Activated effector memory CD4-positive, alpha-beta T cell treated with anti-CD3 and anti-CD28 coated beads, Interleukin-2, amount 50 U/mL, for 16 hours (primary cell): Measurements from ENCODE around the gene CUX1.
A peak's percentile ranks its signal among the peaks of the same experiment; 100 is the strongest.
"Not testable (repeated sequence)": the region's sequence is repeated elsewhere in the genome, so short reads cannot be mapped to it uniquely, and the experiment has no call there.

Experiments used
- DNase-seq: peaks from one replicate; pipeline ENCODE4 v3.0.0-alpha.2; 2020

Gene CUX1

GRCh38 chr7:101870361-101871062 is 53.1 kb downstream of the CUX1 start:
- no peak for DNase-seq

GRCh38 chr7:101871351-101871750 is 53.9 kb downstream of the CUX1 start:
- peak; percentile 54 for DNase-seq

- no peak for DNase-seq
Observed at GRCh38 chr7:101874028-101874427, 56.6 kb downstream of the CUX1 start.

GRCh38 chr7:101875283-101875846 is 57.9 kb downstream of the CUX1 start:
- no peak for DNase-seq

GRCh38 chr7:101877882-101878591 is 60.6 kb downstream of the CUX1 start:
- DNase-seq: no peak

- DNase-seq: no peak
Observed at GRCh38 chr7:101878938-101879337, 61.5 kb downstream of the CUX1 start.

GRCh38 chr7:101879565-101879964 is 62.1 kb downstream of the CUX1 start:
- DNase-seq: no peak

- DNase-seq: no peak
Observed at GRCh38 chr7:101880282-101881054, 63.0 kb downstream of the CUX1 start.

- no peak for DNase-seq
Observed at GRCh38 chr7:101882005-101882421, 64.6 kb downstream of the CUX1 start.

- no peak for DNase-seq
Observed at GRCh38 chr7:101882595-101883564, 65.5 kb downstream of the CUX1 start.

GRCh38 chr7:101884671-101885596 is 67.5 kb downstream of the CUX1 start:
- no peak for DNase-seq

GRCh38 chr7:101885597-101885955 is 68.2 kb downstream of the CUX1 start:
- no peak for DNase-seq

GRCh38 chr7:101887352-101887751 is 69.9 kb downstream of the CUX1 start:
- DNase-seq: not testable (repeated sequence)

GRCh38 chr7:101888564-101888963 is 71.1 kb downstream of the CUX1 start:
- not testable (repeated sequence) for DNase-seq

- no peak for DNase-seq
Observed at GRCh38 chr7:101890749-101891523, 73.5 kb downstream of the CUX1 start.

GRCh38 chr7:101891936-101892640 is 74.7 kb downstream of the CUX1 start:
- DNase-seq: no peak

GRCh38 chr7:101893341-101894082 is 76.1 kb downstream of the CUX1 start:
- DNase-seq: no peak

- no peak for DNase-seq
Observed at GRCh38 chr7:101896316-101896715, 78.9 kb downstream of the CUX1 start.

- no peak for DNase-seq
Observed at GRCh38 chr7:101896941-101897340, 79.5 kb downstream of the CUX1 start.
